NCI-H774 (cell line): ENCODE results near the gene TIMM22.
"Not testable (repeated sequence)": the region's sequence is repeated elsewhere in the genome, so short reads cannot be mapped to it uniquely, and the experiment has no call there.

Source experiments
- DNase-seq: peaks from one replicate; lab custom pipeline; 2025; lab: John Stamatoyannopoulos, UW

The TIMM22 gene

GRCh38 chr17:996554-997344 is at the start of gene TIMM22:
Gene TIMM22 (plus strand): TSS chr17:997129. CDS start chr17:997143, 14 bp downstream.
- DNase-seq, result peak; percentile 84

- DNase-seq, result no peak
Observed at GRCh38 chr17:948284-948852, 48.6 kb upstream of the TIMM22 start.

GRCh38 chr17:949623-950303 is 47.2 kb upstream of the TIMM22 start:
- DNase-seq, result no peak

- DNase-seq, result no peak
Observed at GRCh38 chr17:951325-952132, 45.4 kb upstream of the TIMM22 start.

- not testable (repeated sequence) for DNase-seq
Observed at GRCh38 chr17:952592-952991, 44.3 kb upstream of the TIMM22 start.

- DNase-seq, result no peak
Observed at GRCh38 chr17:953767-954166, 43.2 kb upstream of the TIMM22 start.

- DNase-seq, result no peak
Observed at GRCh38 chr17:954431-955164, 42.3 kb upstream of the TIMM22 start.

- no peak for DNase-seq
Observed at GRCh38 chr17:956905-957304, 40.0 kb upstream of the TIMM22 start.

GRCh38 chr17:957856-958421 is 39.0 kb upstream of the TIMM22 start:
- DNase-seq, result no peak

GRCh38 chr17:958712-959451 is 38.0 kb upstream of the TIMM22 start:
- DNase-seq, result no peak

GRCh38 chr17:962166-962565 is 34.8 kb upstream of the TIMM22 start:
- DNase-seq, result no peak

GRCh38 chr17:962670-963069 is 34.3 kb upstream of the TIMM22 start:
- DNase-seq, result no peak

GRCh38 chr17:964876-965275 is 32.1 kb upstream of the TIMM22 start:
- DNase-seq, result no peak

- no peak for DNase-seq
Observed at GRCh38 chr17:965311-965989, 31.5 kb upstream of the TIMM22 start.

GRCh38 chr17:967122-967521 is 29.8 kb upstream of the TIMM22 start:
- DNase-seq, result no peak

- DNase-seq, result no peak
Observed at GRCh38 chr17:968812-969730, 27.9 kb upstream of the TIMM22 start.

GRCh38 chr17:969811-970355 is 27.0 kb upstream of the TIMM22 start:
- no peak for DNase-seq

- DNase-seq, result no peak
Observed at GRCh38 chr17:970364-970763, 26.6 kb upstream of the TIMM22 start.

- not testable (repeated sequence) for DNase-seq
Observed at GRCh38 chr17:971861-972260, 25.1 kb upstream of the TIMM22 start.
